ENCODE data around the gene SRPX. TPM values are rescaled to one million over a fixed set of nuclear protein-coding genes. Genes with fewer than 3 reads are reported as not detected.

Gene SRPX
- total and polyA plus RNA-seq, 2 of the 13 experiments (the other 11 are each of a cell fraction or from before 2014, with no cell fraction given) = 0.30 TPM; not detected in 1

GRCh38 chrX:38170556-38170955 is 50.1 kb downstream of the SRPX start (continued):
- TF ChIP-seq HNF1A (IDR thresholded peaks at IDR 0.05; ENCODE audit: low read depth) (no peak), HNF1A (CRISPR knock-in tag; IDR thresholded peaks at IDR 0.05; ENCODE audit: borderline replicate concordance) (no peak)

- intact Hi-C loops (cut with micrococcal nuclease; ENCODE audit: unreplicated experiment) (loop anchor here (1.0 kb wide), 1 partner anchor 240 kb away; no protein-coding TSS in a partner anchor), in situ Hi-C loops (cut with HindIII; ENCODE audit: extremely low pct_ligation_motif_present, low pct_unique_long_range_greater_than_20kb) (loop anchor here (5.0 kb wide), 1 partner anchor 239 kb away; no protein-coding TSS in a partner anchor)
- Histone ChIP-seq H3K36me3 (replicated peaks in 1 of 2; ENCODE audit: control insufficient read depth in 1 of 2, insufficient read depth in 2 of 2, low read length in 2 of 2) (no peaks in the 10 kb centered on the region), H3K79me2 (ENCODE audit: insufficient read depth, low read length) (no peaks in the 10 kb centered on the region), H3K4me2 (ENCODE audit: low read depth, low read length) (no peak overlapping the region), H3K27ac (ENCODE audit: extremely low read length, insufficient read depth, low read length) (no peak overlapping the region), H3K4me1 (ENCODE audit: insufficient read depth, low read length) (no peaks in the 10 kb centered on the region), H2AFZ (ENCODE audit: low read length) (no peak overlapping the region), H3K9me3 (ENCODE audit: low read length) (no peaks in the 10 kb centered on the region), H3K9ac (ENCODE audit: insufficient read depth, low read depth, low read length) (no peak overlapping the region), H3K4me3 (replicated peaks in 1 of 3; ENCODE audit: insufficient read depth in 1 of 3, low read depth in 2 of 3, low read length in 3 of 3) (no peak overlapping the region), H4K20me1 (ENCODE audit: insufficient read depth, low read length) (no peaks in the 10 kb centered on the region), H3K27me3 (ENCODE audit: control insufficient read depth in 1 of 2, insufficient read depth in 2 of 2, low read length in 2 of 2) (no peaks in the 10 kb centered on the region)
- BruUV-seq (replicated peaks) = no TSS peak
- POLR2A ChIA-PET = interaction anchor here (1.2 kb wide), 1 partner anchor 240 kb away, joined by 3 read pairs; no protein-coding TSS in a partner anchor
- CTCF ChIA-PET (ENCODE audit: low intra/inter-chr PET ratio, low total read pairs) = interaction anchor here (3.8 kb wide), 1 partner anchor 240 kb away, joined by 32 read pairs; no protein-coding TSS in a partner anchor
- FAIRE-seq (no peak), ATAC-seq (no peak), DNase-seq (ENCODE audit: low spot score) (peak; percentile 1)
- 48% methylated on average over 2 of the region's 2 CpGs for WGBS (ENCODE audit: low lambda C conversion rate)
- TF ChIP-seq MTF2 (CRISPR knock-in tag; IDR thresholded peaks at IDR 0.05; ENCODE audit: borderline replicate concordance) (no peak), ZBTB37 (CRISPR knock-in tag; IDR thresholded peaks at IDR 0.05) (no peak), ZNF839 (CRISPR knock-in tag; IDR thresholded peaks at IDR 0.05; ENCODE audit: borderline replicate concordance) (no peak), HMGXB3 (CRISPR knock-in tag; IDR thresholded peaks at IDR 0.05; ENCODE audit: borderline replicate concordance) (no peak), ATF4 (CRISPR knock-in tag; IDR thresholded peaks at IDR 0.05) (no peak), RAD21 (CRISPR knock-in tag; IDR thresholded peaks at IDR 0.05) (0 out of 2 replicates have a peak, but pooled peaks have one; percentile 25), TBL1XR1 (IDR thresholded peaks at IDR 0.05; ENCODE audit: borderline replicate concordance, low read length, partially characterized antibody) (no peak)
Measured at GRCh38 chrX:38166478-38167083, 54.1 kb downstream of the SRPX start.
